Subcutaneous abdominal adipose tissue (tissue), 5 donors: ENCODE measurements around the gene TTC34.

Experiments used
- H3K27ac ChIP-seq: one replicate; pipeline ENCODE4 v1.7.0; 2013; ENCODE audit warnings: low read depth, mild to moderate bottlenecking, inconsistent platforms, low read length, moderate library complexity
- H3K27me3 ChIP-seq, 5 donors: one replicate each; pipeline ENCODE4 v1.7.0; 2013; ENCODE audit warnings: low read length in 5 of 5, inconsistent platforms in 1 of 5; ENCODE audit not compliant: control insufficient read depth in 5 of 5, insufficient read depth in 4 of 5
- H3K36me3 ChIP-seq, 5 donors: one replicate each; pipeline ENCODE4 v1.7.0; 2013; ENCODE audit warnings: low read length in 5 of 5; ENCODE audit not compliant: control insufficient read depth in 5 of 5, insufficient read depth in 5 of 5
- H3K4me1 ChIP-seq, 5 donors: one replicate each; pipeline ENCODE4 v1.7.0; 2013; ENCODE audit warnings: low read length in 5 of 5, mild to moderate bottlenecking in 3 of 5, moderate library complexity in 1 of 5; ENCODE audit not compliant: control insufficient read depth in 5 of 5, insufficient read depth in 5 of 5
- H3K4me3 ChIP-seq, 5 donors: one replicate each; pipeline ENCODE4 v1.7.0; 2013; ENCODE audit warnings: low read length in 5 of 5, low read depth in 1 of 5
- H3K9ac ChIP-seq, 5 donors: one replicate each; pipeline ENCODE4 v1.7.0; 2013; ENCODE audit warnings: low read length in 5 of 5, mild to moderate bottlenecking in 4 of 5, moderate library complexity in 3 of 5
- H3K9me3 ChIP-seq, 5 donors: one replicate each; pipeline ENCODE4 v1.7.0; 2013; ENCODE audit warnings: low read length in 5 of 5; ENCODE audit not compliant: control insufficient read depth in 5 of 5
- donor health status: healthy.
- donor health status: healthy.
- donor health status: healthy.
- donor health status: healthy.
- donor health status: healthy.

Gene TTC34

DNA sequence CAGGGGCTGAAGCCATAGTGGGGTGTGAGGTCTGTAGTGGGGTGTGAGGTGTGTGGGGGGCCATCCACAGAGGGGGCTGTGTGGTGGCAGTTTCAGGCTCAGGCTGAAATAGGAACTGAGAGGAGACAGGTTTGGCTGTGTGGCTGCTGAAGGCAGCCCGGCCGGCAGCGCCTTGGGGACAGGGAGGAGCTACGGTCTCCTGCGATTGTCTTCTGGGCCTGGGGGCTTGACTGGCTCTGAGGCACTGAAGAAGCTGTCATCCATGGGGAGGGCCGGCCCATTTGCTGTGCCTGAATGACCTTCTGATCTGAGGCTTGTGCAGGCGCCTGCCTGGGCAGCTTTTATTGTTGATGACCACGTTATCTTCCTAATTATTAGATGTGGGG, 10.0 kb upstream of the TTC34 start:
- H3K9ac ChIP-seq: no peak overlapping the region
- no peak overlapping the region for H3K27ac ChIP-seq
- no peaks in the 10 kb centered on the region for H3K4me1 ChIP-seq
- peaks cover 9 to 44% (median 31%) of the 10 kb centered on the region in 5 donors for H3K27me3 ChIP-seq
- H3K4me3 ChIP-seq: no peak overlapping the region
- no peaks in the 10 kb centered on the region for H3K36me3 ChIP-seq
- H3K9me3 ChIP-seq: peaks cover 0 to 12% (median 12%) of the 10 kb centered on the region in 5 donors

DNA sequence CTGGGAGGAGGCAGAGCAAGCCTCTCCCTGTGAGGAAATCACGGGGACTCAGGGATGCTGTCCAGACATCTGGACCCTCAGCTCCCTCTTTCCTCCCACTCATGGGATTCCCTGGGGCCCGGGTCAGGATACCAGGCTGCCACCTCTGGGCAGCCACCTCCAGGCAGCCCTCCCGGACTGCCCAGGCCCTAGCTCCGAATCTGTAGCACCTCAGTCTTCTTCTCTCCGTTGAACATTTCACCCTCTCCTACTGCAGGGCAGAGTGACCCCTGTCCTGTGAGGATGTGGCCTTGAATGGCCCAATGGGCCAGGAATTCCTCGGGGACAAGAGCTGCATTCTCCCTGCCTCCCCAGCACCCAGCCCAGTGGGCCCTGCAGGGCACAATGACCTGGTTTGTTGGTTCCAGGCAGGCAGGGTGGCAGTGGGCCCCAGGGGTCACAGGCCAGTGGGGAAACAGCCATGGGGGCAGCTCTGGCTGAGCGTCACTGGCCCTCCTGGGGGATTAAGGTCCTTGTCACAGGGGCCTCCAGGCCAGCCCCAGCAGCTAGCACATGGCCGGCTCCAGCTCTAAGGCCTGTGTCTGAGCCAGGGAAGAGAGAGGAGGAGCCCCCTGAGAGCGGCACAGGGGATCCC, 9.5 kb upstream of the TTC34 start:
- Histone ChIP-seq H3K27me3 (peaks cover 13 to 49% (median 34%) of the 10 kb centered on the region in 5 donors), H3K4me3 (no peak overlapping the region), H3K4me1 (no peaks in the 10 kb centered on the region), H3K36me3 (no peaks in the 10 kb centered on the region), H3K9me3 (peaks cover 0 to 12% (median 12%) of the 10 kb centered on the region in 5 donors), H3K27ac (no peak overlapping the region), H3K9ac (no peak overlapping the region)

DNA sequence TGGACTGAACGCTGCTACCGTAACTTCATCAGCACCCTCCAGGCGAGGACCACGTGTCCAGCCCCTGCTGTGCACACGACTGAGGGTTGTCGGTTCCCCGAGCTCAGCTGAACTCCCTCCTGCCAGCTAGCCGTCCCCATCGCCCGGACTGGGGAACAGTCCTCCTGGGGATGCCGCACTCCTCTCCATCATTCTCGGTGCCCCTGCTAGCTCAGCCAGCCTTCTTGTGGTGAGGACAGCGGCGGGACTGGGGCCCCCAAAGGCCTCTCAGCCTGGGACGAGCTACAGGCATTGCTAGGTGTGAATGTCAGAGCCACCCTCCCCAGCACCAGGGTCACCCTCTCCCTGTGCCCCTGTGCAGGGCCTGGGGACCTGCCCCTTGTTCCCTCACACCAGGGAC, 8.8 kb upstream of the TTC34 start:
- H3K27me3 ChIP-seq: peaks cover 17 to 56% (median 41%) of the 10 kb centered on the region in 5 donors
- no peak overlapping the region for H3K4me3 ChIP-seq
- H3K4me1 ChIP-seq: no peaks in the 10 kb centered on the region
- H3K27ac ChIP-seq: no peak overlapping the region
- no peaks in the 10 kb centered on the region for H3K36me3 ChIP-seq
- H3K9me3 ChIP-seq: peaks cover 0 to 12% (median 12%) of the 10 kb centered on the region in 5 donors
- no peak overlapping the region for H3K9ac ChIP-seq

- Histone ChIP-seq H3K27me3 (peaks cover 17 to 60% (median 41%) of the 10 kb centered on the region in 5 donors), H3K27ac (no peak overlapping the region)
Observed at GRCh38 chr1:2809656-2810055, 8.2 kb upstream of the TTC34 start.

GRCh38 chr1:2808831-2809605, 7.5 kb upstream of the TTC34 start:
- Histone ChIP-seq H3K9me3 (peaks cover 0 to 12% (median 12%) of the 10 kb centered on the region in 5 donors), H3K4me3 (no peak overlapping the region), H3K4me1 (no peaks in the 10 kb centered on the region), H3K36me3 (no peaks in the 10 kb centered on the region), H3K27me3 (peaks cover 23 to 67% (median 45%) of the 10 kb centered on the region in 5 donors), H3K27ac (no peak overlapping the region), H3K9ac (no peak overlapping the region)

More at GRCh38 chr1:2809656-2810055, 8.2 kb upstream of the TTC34 start:
- Histone ChIP-seq H3K9me3 (peaks cover 0 to 12% (median 12%) of the 10 kb centered on the region in 5 donors), H3K36me3 (no peaks in the 10 kb centered on the region), H3K4me1 (no peaks in the 10 kb centered on the region), H3K9ac (no peak overlapping the region), H3K4me3 (no peak overlapping the region)

- peaks cover 24 to 67% (median 48%) of the 10 kb centered on the region in 5 donors for H3K27me3 ChIP-seq
Observed at GRCh38 chr1:2808386-2808705, 6.9 kb upstream of the TTC34 start.

GRCh38 chr1:2807678-2808385, 6.3 kb upstream of the TTC34 start:
- peaks cover 24 to 71% (median 51%) of the 10 kb centered on the region in 5 donors for H3K27me3 ChIP-seq
- no peak overlapping the region for H3K9ac ChIP-seq
- H3K4me1 ChIP-seq: no peaks in the 10 kb centered on the region
- H3K27ac ChIP-seq: no peak overlapping the region
- H3K4me3 ChIP-seq: no peak overlapping the region
- H3K9me3 ChIP-seq: peaks cover 0 to 10% (median 9%) of the 10 kb centered on the region in 5 donors
- no peaks in the 10 kb centered on the region for H3K36me3 ChIP-seq

More at GRCh38 chr1:2808386-2808705, 6.9 kb upstream of the TTC34 start:
- Histone ChIP-seq H3K9me3 (peaks cover 0 to 12% (median 12%) of the 10 kb centered on the region in 5 donors), H3K4me3 (no peak overlapping the region), H3K9ac (no peak overlapping the region), H3K36me3 (no peaks in the 10 kb centered on the region), H3K4me1 (no peaks in the 10 kb centered on the region), H3K27ac (no peak overlapping the region)

DNA sequence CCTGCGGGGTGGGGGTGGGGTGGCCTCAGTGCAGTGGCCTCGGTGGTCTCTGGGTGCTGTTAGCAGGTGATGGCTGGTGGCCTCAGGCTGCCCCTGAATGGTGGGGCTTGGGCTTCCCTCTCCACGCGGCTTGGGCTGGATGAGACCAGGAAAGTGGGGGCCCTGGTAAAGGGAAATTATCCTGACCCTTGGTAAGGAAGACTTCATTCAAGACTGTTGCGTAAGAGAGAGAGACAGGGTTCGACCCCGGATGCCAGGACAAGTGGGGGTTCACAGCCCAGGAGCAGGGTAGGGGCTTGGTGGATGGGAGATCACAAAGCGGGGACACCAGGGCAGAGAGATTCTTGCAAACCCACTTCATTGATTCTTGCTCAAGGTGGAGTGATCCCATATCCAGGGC, 5.5 kb upstream of the TTC34 start:
- no peaks in the 10 kb centered on the region for H3K36me3 ChIP-seq
- H3K4me1 ChIP-seq: no peaks in the 10 kb centered on the region
- H3K27me3 ChIP-seq: peaks cover 18 to 73% (median 56%) of the 10 kb centered on the region in 5 donors
- no peak overlapping the region for H3K9ac ChIP-seq
- no peak overlapping the region for H3K4me3 ChIP-seq
- H3K9me3 ChIP-seq: peaks cover 0 to 2% (median under 1%) of the 10 kb centered on the region in 5 donors
- H3K27ac ChIP-seq: no peak overlapping the region

DNA sequence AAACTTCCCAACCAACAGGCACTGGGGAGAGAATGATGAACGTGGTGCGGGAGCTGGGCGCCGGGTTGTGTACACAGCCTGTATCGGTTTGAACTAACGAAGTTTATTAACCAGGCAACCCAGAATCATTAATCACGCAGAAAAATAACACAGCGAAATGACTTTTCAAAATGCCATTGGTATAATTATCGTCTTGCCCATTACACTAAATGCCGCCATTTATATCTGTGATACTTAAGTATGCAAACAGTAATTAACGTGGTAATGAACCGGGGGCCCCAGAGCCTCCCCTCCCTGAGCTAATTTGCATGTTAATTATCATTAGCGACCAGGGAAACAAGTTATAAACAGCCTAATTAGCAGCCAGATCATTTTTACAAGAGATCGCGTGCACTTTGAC, 5.1 kb upstream of the TTC34 start:
- no peaks in the 10 kb centered on the region for H3K36me3 ChIP-seq
- no peak overlapping the region for H3K27ac ChIP-seq
- no peak overlapping the region for H3K4me3 ChIP-seq
- H3K9ac ChIP-seq: no peak overlapping the region
- H3K4me1 ChIP-seq: no peaks in the 10 kb centered on the region
- no peaks in the 10 kb centered on the region for H3K9me3 ChIP-seq
- H3K27me3 ChIP-seq: peaks cover 21 to 76% (median 58%) of the 10 kb centered on the region in 5 donors
